Measurements from ENCODE around the gene ATP10B. TPM values are rescaled to one million over a fixed set of nuclear protein-coding genes. Genes with fewer than 3 reads are reported as not detected.

The ATP10B gene
- polyA plus RNA-seq, 1 donor (not counting 4 experiments of a cell fraction or from before 2014, with no cell fraction given): 0.25 TPM

DNA sequence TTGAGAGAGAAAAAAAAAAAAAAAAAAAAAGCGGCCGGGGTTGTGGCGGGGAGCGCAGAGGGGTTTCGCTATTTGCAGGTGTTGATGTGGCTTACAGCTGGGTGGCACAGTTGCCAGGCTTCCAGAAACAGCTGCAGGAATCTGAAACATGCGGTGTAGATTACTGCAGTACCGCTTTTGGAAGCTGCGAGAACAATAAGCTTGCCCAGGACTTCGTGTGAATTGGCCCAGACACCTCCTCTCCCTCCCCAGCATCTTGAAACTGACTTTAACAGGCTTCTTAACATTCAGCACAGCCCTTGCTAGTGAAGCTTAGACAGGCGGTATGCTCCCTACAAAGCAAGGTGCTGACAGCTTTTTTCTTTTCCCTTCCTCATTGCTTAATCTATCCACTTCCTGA lies 104.0 kb downstream of the ATP10B start:
- FAIRE-seq (no peak), DNase-seq (ENCODE audit: low read depth, low spot score) (no peak)
- no peak overlapping the region for H3K4me2 ChIP-seq (ENCODE audit: control insufficient read depth, extremely low read depth, insufficient read depth, low read depth, low read length)
- H4K20me1 ChIP-seq (ENCODE audit: control insufficient read depth, extremely low read depth, insufficient read depth, low read length): no peaks in the 10 kb centered on the region
- dilution Hi-C loops (cut with MboI; ENCODE audit: extremely low pct_ligation_motif_present, low sequenced_read_pairs): no loop called here
- H3K36me3 ChIP-seq (ENCODE audit: control insufficient read depth in 2 of 2, extremely low read depth in 1 of 2, insufficient read depth in 2 of 2, low read length in 2 of 2): no peaks in the 10 kb centered on the region
- no peaks in the 10 kb centered on the region for H3K4me1 ChIP-seq (ENCODE audit: control insufficient read depth, extremely low read depth, insufficient read depth, low read length)
- H3K27ac ChIP-seq (ENCODE audit: control insufficient read depth, insufficient read depth, low read length): no peak overlapping the region
- TF ChIP-seq, protein P1, sequence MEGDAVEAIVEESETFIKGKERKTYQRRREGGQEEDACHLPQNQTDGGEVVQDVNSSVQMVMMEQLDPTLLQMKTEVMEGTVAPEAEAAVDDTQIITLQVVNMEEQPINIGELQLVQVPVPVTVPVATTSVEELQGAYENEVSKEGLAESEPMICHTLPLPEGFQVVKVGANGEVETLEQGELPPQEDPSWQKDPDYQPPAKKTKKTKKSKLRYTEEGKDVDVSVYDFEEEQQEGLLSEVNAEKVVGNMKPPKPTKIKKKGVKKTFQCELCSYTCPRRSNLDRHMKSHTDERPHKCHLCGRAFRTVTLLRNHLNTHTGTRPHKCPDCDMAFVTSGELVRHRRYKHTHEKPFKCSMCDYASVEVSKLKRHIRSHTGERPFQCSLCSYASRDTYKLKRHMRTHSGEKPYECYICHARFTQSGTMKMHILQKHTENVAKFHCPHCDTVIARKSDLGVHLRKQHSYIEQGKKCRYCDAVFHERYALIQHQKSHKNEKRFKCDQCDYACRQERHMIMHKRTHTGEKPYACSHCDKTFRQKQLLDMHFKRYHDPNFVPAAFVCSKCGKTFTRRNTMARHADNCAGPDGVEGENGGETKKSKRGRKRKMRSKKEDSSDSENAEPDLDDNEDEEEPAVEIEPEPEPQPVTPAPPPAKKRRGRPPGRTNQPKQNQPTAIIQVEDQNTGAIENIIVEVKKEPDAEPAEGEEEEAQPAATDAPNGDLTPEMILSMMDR (optimal IDR thresholded peaks at IDR 0.05 in 1 of 3, IDR thresholded peaks at IDR 0.05 in 1 of 3, conservative IDR thresholded peaks at IDR 0.05 in 1 of 3; ENCODE audit: extremely low read depth in 1 of 3, insufficient read depth in 2 of 3, low read length in 3 of 3): no peak
- TF ChIP-seq EZH2 (IDR thresholded peaks at IDR 0.05; ENCODE audit: low read length): no peak
- no peak overlapping the region for H3K4me3 ChIP-seq (ENCODE audit: control insufficient read depth in 2 of 3, extremely low read depth in 1 of 3, insufficient read depth in 2 of 3, low read depth in 1 of 3, low read length in 3 of 3)
- no peak overlapping the region for H3K9ac ChIP-seq (ENCODE audit: control insufficient read depth, extremely low read depth, insufficient read depth, low read length)
- no peak overlapping the region for H2AFZ ChIP-seq (ENCODE audit: control insufficient read depth, low read length)
- H3K27me3 ChIP-seq (ENCODE audit: control insufficient read depth, extremely low read depth, insufficient read depth, low read length): no peaks in the 10 kb centered on the region
- no peaks in the 10 kb centered on the region for H3K79me2 ChIP-seq (ENCODE audit: control insufficient read depth, insufficient read depth, low read length)
- no peaks in the 10 kb centered on the region for H3K9me1 ChIP-seq (ENCODE audit: control insufficient read depth, extremely low read depth, insufficient read depth, low read length)
- no peaks in the 10 kb centered on the region for H3K9me3 ChIP-seq (ENCODE audit: control insufficient read depth, low read depth, low read length)

DNA sequence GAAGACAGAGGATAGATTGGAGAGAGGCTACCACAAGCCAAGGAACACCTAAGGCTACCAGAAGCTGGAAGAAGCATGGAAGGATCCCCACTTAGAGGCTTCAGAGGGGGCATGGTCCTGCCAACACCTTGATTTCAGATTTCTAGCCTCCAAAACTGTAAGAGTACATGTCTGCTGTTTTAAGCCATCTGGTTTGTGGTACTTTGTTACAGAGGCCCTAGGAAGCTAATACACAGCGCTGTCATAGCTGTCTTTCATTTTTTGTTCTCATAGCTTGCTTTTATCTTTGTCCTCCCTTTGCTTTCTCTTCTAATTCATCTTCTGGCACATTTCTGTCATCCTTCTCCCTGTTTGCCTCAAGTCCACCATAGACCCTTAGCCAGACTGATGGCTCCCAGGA lies 104.5 kb downstream of the ATP10B start:
- Histone ChIP-seq H3K9ac (ENCODE audit: control insufficient read depth, extremely low read depth, insufficient read depth, low read length) (no peak overlapping the region), H3K4me1 (ENCODE audit: control insufficient read depth, extremely low read depth, insufficient read depth, low read length) (no peaks in the 10 kb centered on the region), H3K79me2 (ENCODE audit: control insufficient read depth, insufficient read depth, low read length) (no peaks in the 10 kb centered on the region), H4K20me1 (ENCODE audit: control insufficient read depth, extremely low read depth, insufficient read depth, low read length) (no peaks in the 10 kb centered on the region), H3K27ac (ENCODE audit: control insufficient read depth, insufficient read depth, low read length) (no peak overlapping the region), H3K4me2 (ENCODE audit: control insufficient read depth, extremely low read depth, insufficient read depth, low read depth, low read length) (no peak overlapping the region), H3K9me1 (ENCODE audit: control insufficient read depth, extremely low read depth, insufficient read depth, low read length) (no peaks in the 10 kb centered on the region), H3K4me3 (ENCODE audit: control insufficient read depth in 2 of 3, extremely low read depth in 1 of 3, insufficient read depth in 2 of 3, low read depth in 1 of 3, low read length in 3 of 3) (no peak overlapping the region), H3K9me3 (ENCODE audit: control insufficient read depth, low read depth, low read length) (no peaks in the 10 kb centered on the region), H2AFZ (ENCODE audit: control insufficient read depth, low read length) (no peak overlapping the region), H3K36me3 (ENCODE audit: control insufficient read depth in 2 of 2, extremely low read depth in 1 of 2, insufficient read depth in 2 of 2, low read length in 2 of 2) (no peaks in the 10 kb centered on the region), H3K27me3 (ENCODE audit: control insufficient read depth, extremely low read depth, insufficient read depth, low read length) (no peaks in the 10 kb centered on the region)
- TF ChIP-seq EZH2 (IDR thresholded peaks at IDR 0.05; ENCODE audit: low read length): no peak
- TF ChIP-seq, protein P1 (optimal IDR thresholded peaks at IDR 0.05 in 1 of 3, IDR thresholded peaks at IDR 0.05 in 1 of 3, conservative IDR thresholded peaks at IDR 0.05 in 1 of 3; ENCODE audit: extremely low read depth in 1 of 3, insufficient read depth in 2 of 3, low read length in 3 of 3): no peak
- DNase-seq (ENCODE audit: low read depth, low spot score) (no peak), FAIRE-seq (no peak)
- dilution Hi-C loops (cut with MboI; ENCODE audit: extremely low pct_ligation_motif_present, low sequenced_read_pairs): no loop called here

Measured in keratinocyte (primary cell).